HCT116 (cell line): ENCODE results near the gene GIT2. TPM values are rescaled to one million over a fixed set of nuclear protein-coding genes. Genes with fewer than 3 reads are reported as not detected.
A peak's percentile ranks its signal among the peaks of the same experiment; 100 is the strongest.

ENCODE experiments used
- ATAC-seq: fragments of 200-7000 bp; cut with Tn5 transposase; 2 replicates; pipeline ENCODE4 v1.9.1; 2020; ENCODE audit warnings: mild to moderate bottlenecking, moderate library complexity
- BruUV-seq: library from RNA; stranded (reverse); fragments of 400-500 nt; replicated peaks from 2 replicates; lab custom pipeline; 2021; lab: Mats Ljungman, UMichigan
- CTCF ChIA-PET: fragments of 300-600 bp; sonication (Branson Sonifier 250); formaldehyde crosslinking; loops from one replicate; lab custom pipeline; 2021; ENCODE audit warnings: antibody characterized with exemption; lab: Charles Lee
- POLR2A ChIA-PET: fragments of 300-600, 350-600 bp; sonication (Branson Sonifier 250); formaldehyde crosslinking; loops from one replicate; lab custom pipeline; 2021; ENCODE audit warnings: antibody characterized with exemption; lab: Charles Lee
- RAD21 ChIA-PET, 2 experiments: fragments of 300-600 bp; sonication (Branson Sonifier 250); formaldehyde crosslinking; loops; one replicate each; lab custom pipeline; 2023; ENCODE audit warnings: low total read pairs in 2 of 2; ENCODE audit not compliant: uncharacterized antibody in 2 of 2, unreplicated experiment in 2 of 2, low non-redundant PET in 1 of 2; lab: Charles Lee
- DNase-seq: peaks from one replicate; pipeline ENCODE4 v3.0.0-alpha.2; 2010; ENCODE audit warnings: low read depth, low spot score
- H2AFZ ChIP-seq: fragments of 200-600 bp; shearing (Covaris generic), sonication (generic); 2 replicates; pipeline ENCODE4 v1.6.1; 2017; ENCODE audit warnings: low read depth, mixed run types, mixed read lengths, antibody characterized with exemption, low read length; ENCODE audit not compliant: poor library complexity, severe bottlenecking
- H3K27ac ChIP-seq: 2 replicates; pipeline ENCODE4 v1.5.1; 2012; ENCODE audit warnings: low read depth, low read length
- H3K27me3 ChIP-seq: fragments of 200-600 bp; sonication (generic); 2 replicates; pipeline ENCODE4 v1.6.1; 2016; ENCODE audit warnings: mixed run types, low read length, mixed read lengths; ENCODE audit not compliant: insufficient read depth
- H3K36me3 ChIP-seq, 2 experiments: fragments of 200-500 bp in 1 of 2; fragments of 200-600 bp in 1 of 2; sonication (Bioruptor generic) in 1 of 2; sonication (generic) in 1 of 2; 2 replicates each; pipeline versions ENCODE4 v1.5.1 to v1.6.1; 2014 to 2016; ENCODE audit warnings: low read length in 2 of 2, inconsistent platforms in 1 of 2, mixed read lengths in 1 of 2, mixed run types in 1 of 2; ENCODE audit not compliant: insufficient read depth in 2 of 2, control insufficient read depth in 1 of 2
- H3K4me1 ChIP-seq, 2 experiments: fragments of 200-600 bp in 1 of 2; sonication (generic) in 1 of 2; 2 replicates each; pipeline versions ENCODE4 v1.5.1 to v1.6.1; 2012 to 2017; ENCODE audit warnings: low read length in 2 of 2, inconsistent platforms in 1 of 2, mild to moderate bottlenecking in 1 of 2, mixed read lengths in 1 of 2, mixed run types in 1 of 2, moderate library complexity in 1 of 2; ENCODE audit not compliant: insufficient read depth in 2 of 2, control insufficient read depth in 1 of 2
- H3K4me2 ChIP-seq: fragments of 200-600 bp; sonication (generic); 2 replicates; pipeline ENCODE4 v1.6.1; 2017; ENCODE audit warnings: mixed run types, low read length, mixed read lengths
- H3K4me3 ChIP-seq, 2 experiments: fragments of 200-600 bp in 1 of 2; sonication (generic) in 1 of 2; replicated peaks in 1 of 2; 2 replicates each; pipeline ENCODE4 v1.5.1; 2011 to 2016; ENCODE audit warnings: low read length in 2 of 2, control low read depth in 1 of 2, low read depth in 1 of 2, mild to moderate bottlenecking in 1 of 2, mixed read lengths in 1 of 2, mixed run types in 1 of 2
- H3K79me2 ChIP-seq: fragments of 200-600 bp; sonication (generic); 2 replicates; pipeline ENCODE4 v1.6.1; 2017; ENCODE audit warnings: mild to moderate bottlenecking, mixed run types, low read length, moderate library complexity, mixed read lengths; ENCODE audit not compliant: insufficient read depth
- H3K9ac ChIP-seq: fragments of 200-600 bp; sonication (generic); 2 replicates; pipeline ENCODE4 v1.6.1; 2016; ENCODE audit warnings: low read length, mixed read lengths
- H3K9me2 ChIP-seq: fragments of 200-600 bp; sonication (generic), shearing (Covaris generic); 2 replicates; pipeline ENCODE4 v1.6.1; 2017; ENCODE audit warnings: mixed run types, mild to moderate bottlenecking, moderate library complexity; ENCODE audit not compliant: insufficient read depth
- H3K9me3 ChIP-seq, 2 experiments: fragments of 200-500 bp in 1 of 2; fragments of 200-600 bp in 1 of 2; sonication (Bioruptor generic) in 1 of 2; sonication (generic) in 1 of 2; 2 replicates each; pipeline ENCODE4 v1.6.1; 2014 to 2017; ENCODE audit warnings: low read length in 2 of 2, mixed read lengths in 2 of 2, inconsistent platforms in 1 of 2, low read depth in 1 of 2, mild to moderate bottlenecking in 1 of 2, mixed run types in 1 of 2, moderate library complexity in 1 of 2; ENCODE audit not compliant: control insufficient read depth in 1 of 2, insufficient read depth in 1 of 2
- H4K20me1 ChIP-seq: fragments of 200-600 bp; sonication (generic), shearing (Covaris generic); 2 replicates; pipeline ENCODE4 v1.6.1; 2017; ENCODE audit warnings: mixed run types, mild to moderate bottlenecking, moderate library complexity; ENCODE audit not compliant: insufficient read depth
- ATF3 ChIP-seq: IDR thresholded peaks from 2 replicates; pipeline ENCODE4 v1.6.1; 2012
- CBX3 ChIP-seq: IDR thresholded peaks from 2 replicates; pipeline ENCODE4 v1.6.1; 2012; ENCODE audit warnings: low read depth
- CEBPB ChIP-seq: IDR thresholded peaks from 2 replicates; pipeline ENCODE4 v1.6.1; 2012; ENCODE audit warnings: low read depth
- CTCF ChIP-seq, 3 experiments: fragments of 200-600 bp in 1 of 3; sonication (generic) in 1 of 3; IDR thresholded peaks in 2 of 3; conservative IDR thresholded peaks in 1 of 3; 2 replicates each; pipeline ENCODE4 v1.5.1; 2012 to 2017; ENCODE audit warnings: low read depth in 2 of 3, low read length in 2 of 3, antibody characterized with exemption in 1 of 3, borderline replicate concordance in 1 of 3, control low read depth in 1 of 3, mild to moderate bottlenecking in 1 of 3, mixed read lengths in 1 of 3, mixed run types in 1 of 3, moderate library complexity in 1 of 3; ENCODE audit not compliant: insufficient read depth in 1 of 3
- EGR1 ChIP-seq: IDR thresholded peaks from 2 replicates; pipeline ENCODE4 v1.6.1; 2012; ENCODE audit warnings: low read depth
- ELF1 ChIP-seq: IDR thresholded peaks from 2 replicates; pipeline ENCODE4 v1.6.1; 2012; ENCODE audit warnings: low read depth, borderline replicate concordance
- EZH2 ChIP-seq: fragments of 200-600 bp; sonication (generic); IDR thresholded peaks from 2 replicates; pipeline ENCODE4 v1.6.1; 2017; ENCODE audit warnings: antibody characterized with exemption, mixed run types
- EZH2phosphoT487 ChIP-seq: fragments of 200-600 bp; IDR thresholded peaks from 2 replicates; pipeline ENCODE4 v1.6.1; 2018; ENCODE audit warnings: antibody characterized with exemption, borderline replicate concordance
- MAX ChIP-seq: IDR thresholded peaks from 2 replicates; pipeline ENCODE4 v1.6.1; 2012
- POLR2A ChIP-seq: IDR thresholded peaks from 2 replicates; pipeline ENCODE4 v1.7.0; 2011; ENCODE audit warnings: borderline replicate concordance; ENCODE audit not compliant: insufficient read depth, insufficient read length; ENCODE audit errors: extremely low read depth
- POLR2AphosphoS5 ChIP-seq: IDR thresholded peaks from 2 replicates; pipeline ENCODE4 v1.6.1; 2011; ENCODE audit warnings: mild to moderate bottlenecking, low read depth, low read length, moderate library complexity
- RAD21 ChIP-seq: IDR thresholded peaks from 2 replicates; pipeline ENCODE4 v1.6.1; 2012; ENCODE audit warnings: low read depth, mild to moderate bottlenecking
- REST ChIP-seq: IDR thresholded peaks from 2 replicates; pipeline ENCODE4 v1.6.1; 2012; ENCODE audit warnings: low read depth
- SIN3A ChIP-seq: IDR thresholded peaks from 2 replicates; pipeline ENCODE4 v1.6.1; 2012; ENCODE audit warnings: low read depth
- SP1 ChIP-seq: IDR thresholded peaks from 2 replicates; pipeline ENCODE4 v1.6.1; 2012; ENCODE audit warnings: low read depth
- TCF7L2 ChIP-seq: IDR thresholded peaks from 2 replicates; pipeline ENCODE4 v1.7.0; 2011; ENCODE audit warnings: borderline replicate concordance, inconsistent platforms; ENCODE audit not compliant: insufficient read depth, insufficient read length; ENCODE audit errors: extremely low read depth
- ZBTB33 ChIP-seq: IDR thresholded peaks from 2 replicates; pipeline ENCODE4 v1.6.1; 2011; ENCODE audit warnings: mild to moderate bottlenecking, low read length, moderate library complexity; ENCODE audit not compliant: insufficient replicate concordance; ENCODE audit errors: extremely low read depth
- ZFX ChIP-seq: fragments of 450-650 bp; IDR thresholded peaks from 2 replicates; pipeline ENCODE4 v1.6.1; 2017
- ZNF274 ChIP-seq: fragments of 200-500 bp; sonication (Bioruptor generic); IDR thresholded peaks from 2 replicates; pipeline ENCODE4 v1.6.1; 2014; ENCODE audit warnings: mild to moderate bottlenecking, low read depth, low read length, inconsistent platforms
- intact Hi-C: fragments of 100-400 bp; cut with micrococcal nuclease; formaldehyde crosslinking; loops from 2 replicates; pipeline ENCODE4 v1.10.0; 2022
- total RNA-seq: library from RNA; stranded (reverse); gene quantifications from one replicate; pipeline ENCODE4 v1.2.1, GENCODE V29; 2021; ENCODE audit not compliant: unreplicated experiment

Gene GIT2
- total RNA-seq, 1 experiment from 2014 or later, result 21.5 TPM

GRCh38 chr12:109968801-109969200 lies 27.4 kb downstream of the GIT2 start:
- intact Hi-C loops, result no loop called here
- Histone ChIP-seq H3K36me3 (peaks cover 0 to 9% of the 10 kb centered on the region in 2 experiments; a peak in 2 of 4 replicates), H3K27ac (no peak overlapping the region), H3K9ac (no peak overlapping the region), H2AFZ (no peak overlapping the region), H3K79me2 (no peaks in the 10 kb centered on the region), H3K9me2 (no peaks in the 10 kb centered on the region), H4K20me1 (no peaks in the 10 kb centered on the region), H3K9me3 (no peaks in the 10 kb centered on the region), H3K4me1 (peaks cover 3 to 19% of the 10 kb centered on the region in 2 experiments; a peak in 3 of 4 replicates), H3K4me3 (no peak overlapping the region), H3K27me3 (no peaks in the 10 kb centered on the region), H3K4me2 (peak overlapping the region; percentile 9; the same call in 1 of the 2 replicates)
- RAD21 ChIA-PET, result no interaction called here
- ATAC-seq, result no peak
- CTCF ChIA-PET, result no interaction called here
- DNase-seq, result no peak
- TF ChIP-seq ATF3 (no peak), POLR2A (no peak), RAD21 (no peak), EGR1 (no peak), TCF7L2 (no peak), SIN3A (no peak), CEBPB (no peak), SP1 (no peak), MAX (no peak), ZNF274 (no peak), CBX3 (no peak), ZBTB33 (no peak), POLR2AphosphoS5 (no peak), REST (no peak), CTCF (IDR thresholded peaks at IDR 0.05 in 2 of 3, conservative IDR thresholded peaks at IDR 0.05 in 1 of 3; ENCODE audit: borderline replicate concordance in 1 of 3, insufficient read depth in 1 of 3, low read depth in 2 of 3, low read length in 2 of 3) (no peak), ELF1 (no peak), EZH2 (no peak), EZH2phosphoT487 (no peak), ZFX (no peak)
- no TSS peak for BruUV-seq
- POLR2A ChIA-PET, result no interaction called here
